Measurements from ENCODE around the gene BCL7A.

DNA sequence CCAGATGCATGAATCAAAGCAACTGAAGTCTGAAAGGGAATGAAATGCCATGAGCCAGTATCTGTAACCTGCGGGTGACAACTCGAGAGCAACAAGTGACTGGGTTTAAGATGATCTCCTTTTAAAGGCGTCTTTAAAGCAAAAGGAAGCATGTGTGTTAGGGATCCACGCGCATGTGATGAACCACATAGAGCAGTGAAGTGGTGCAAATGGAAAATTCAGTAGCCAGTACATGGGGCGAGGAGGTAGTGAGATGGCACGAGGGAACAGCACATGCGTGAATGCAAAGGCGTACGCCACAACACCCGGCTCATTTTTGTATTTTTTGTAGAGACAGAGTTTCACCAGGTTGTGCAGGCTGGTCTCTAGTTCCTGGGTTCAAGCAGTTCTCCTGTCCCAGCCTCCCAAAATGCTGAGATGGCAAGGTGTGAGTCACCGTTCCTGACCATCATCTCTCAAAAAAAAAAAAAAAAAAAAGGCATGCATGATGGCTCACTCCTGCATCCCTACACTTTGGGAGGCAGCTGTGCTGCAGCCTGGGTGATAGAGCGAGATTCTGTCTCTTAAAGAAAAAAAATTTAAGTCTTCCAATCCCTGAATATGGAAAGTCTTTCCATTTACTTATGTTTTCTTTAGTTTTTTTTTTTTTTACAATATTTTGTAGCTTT is 24.6 kb upstream of the BCL7A start:
- TF ChIP-seq, protein P1, sequence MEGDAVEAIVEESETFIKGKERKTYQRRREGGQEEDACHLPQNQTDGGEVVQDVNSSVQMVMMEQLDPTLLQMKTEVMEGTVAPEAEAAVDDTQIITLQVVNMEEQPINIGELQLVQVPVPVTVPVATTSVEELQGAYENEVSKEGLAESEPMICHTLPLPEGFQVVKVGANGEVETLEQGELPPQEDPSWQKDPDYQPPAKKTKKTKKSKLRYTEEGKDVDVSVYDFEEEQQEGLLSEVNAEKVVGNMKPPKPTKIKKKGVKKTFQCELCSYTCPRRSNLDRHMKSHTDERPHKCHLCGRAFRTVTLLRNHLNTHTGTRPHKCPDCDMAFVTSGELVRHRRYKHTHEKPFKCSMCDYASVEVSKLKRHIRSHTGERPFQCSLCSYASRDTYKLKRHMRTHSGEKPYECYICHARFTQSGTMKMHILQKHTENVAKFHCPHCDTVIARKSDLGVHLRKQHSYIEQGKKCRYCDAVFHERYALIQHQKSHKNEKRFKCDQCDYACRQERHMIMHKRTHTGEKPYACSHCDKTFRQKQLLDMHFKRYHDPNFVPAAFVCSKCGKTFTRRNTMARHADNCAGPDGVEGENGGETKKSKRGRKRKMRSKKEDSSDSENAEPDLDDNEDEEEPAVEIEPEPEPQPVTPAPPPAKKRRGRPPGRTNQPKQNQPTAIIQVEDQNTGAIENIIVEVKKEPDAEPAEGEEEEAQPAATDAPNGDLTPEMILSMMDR (IDR thresholded peaks at IDR 0.05 in 2 of 3, conservative IDR thresholded peaks at IDR 0.05 in 1 of 3; ENCODE audit: control insufficient read depth in 2 of 3, extremely low read depth in 1 of 3, insufficient read depth in 1 of 3, low read depth in 3 of 3, low read length in 3 of 3): no peak
- TF ChIP-seq, protein P2, sequence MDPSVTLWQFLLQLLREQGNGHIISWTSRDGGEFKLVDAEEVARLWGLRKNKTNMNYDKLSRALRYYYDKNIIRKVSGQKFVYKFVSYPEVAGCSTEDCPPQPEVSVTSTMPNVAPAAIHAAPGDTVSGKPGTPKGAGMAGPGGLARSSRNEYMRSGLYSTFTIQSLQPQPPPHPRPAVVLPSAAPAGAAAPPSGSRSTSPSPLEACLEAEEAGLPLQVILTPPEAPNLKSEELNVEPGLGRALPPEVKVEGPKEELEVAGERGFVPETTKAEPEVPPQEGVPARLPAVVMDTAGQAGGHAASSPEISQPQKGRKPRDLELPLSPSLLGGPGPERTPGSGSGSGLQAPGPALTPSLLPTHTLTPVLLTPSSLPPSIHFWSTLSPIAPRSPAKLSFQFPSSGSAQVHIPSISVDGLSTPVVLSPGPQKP (IDR thresholded peaks at IDR 0.05; ENCODE audit: low read depth, low read length): no peak
- TF ChIP-seq TBL1XR1 (IDR thresholded peaks at IDR 0.05; ENCODE audit: low read depth, low read length): no peak

Data from GM12878 (cell line).